HepG2 (cell line): ENCODE data around the gene MFSD2B. TPM values are rescaled to one million over a fixed set of nuclear protein-coding genes. Genes with fewer than 3 reads are reported as not detected.

Experiments
- ATAC-seq: fragments of 200-7000 bp; cut with Tn5 transposase; 3 replicates; pipeline ENCODE4 v1.9.1; 2020; ENCODE audit warnings: mild to moderate bottlenecking, moderate library complexity
- BruUV-seq: library from RNA; stranded (reverse); fragments of 400-500 nt; replicated peaks from 2 replicates; lab custom pipeline; 2021; lab: Mats Ljungman, UMichigan
- CTCF ChIA-PET: fragments of 300-600 bp; formaldehyde crosslinking; extraction: SDS; loops from one replicate; lab custom pipeline; 2021; ENCODE audit warnings: low total read pairs, inconsistent platforms, low intra/inter-chr PET ratio; lab: Yijun Ruan, JAX
- POLR2A ChIA-PET: fragments of 350-600 bp; sonication (Branson Sonifier 250); formaldehyde crosslinking; loops from one replicate; lab custom pipeline; 2020; ENCODE audit warnings: antibody characterized with exemption, inconsistent platforms; lab: Yijun Ruan, JAX
- DNase-seq: peaks from one replicate; pipeline ENCODE4 v3.0.0-alpha.2; 2015; ENCODE audit warnings: low spot score
- FAIRE-seq: peaks from 3 replicates; lab custom pipeline; 2011; peaks lifted over from hg19 to GRCh38; lab: Jason Lieb, UNC
- H2AFZ ChIP-seq: one replicate; pipeline ENCODE4 v1.6.1; 2011; ENCODE audit warnings: low read length, inconsistent platforms
- H3K27ac ChIP-seq: fragments of 300-600 bp; 3 replicates; pipeline ENCODE4 v1.8.0; 2011; ENCODE audit warnings: mixed run types, mild to moderate bottlenecking, mixed read lengths, low read length, inconsistent platforms; ENCODE audit not compliant: insufficient read depth; ENCODE audit errors: extremely low read length
- H3K27me3 ChIP-seq, 2 experiments: fragments of 200-600 bp in 1 of 2; 2 replicates in 1 of 2; 3 replicates in 1 of 2; pipeline versions ENCODE4 v1.6.0 to v1.8.0; 2011; ENCODE audit warnings: low read length in 2 of 2, mild to moderate bottlenecking in 2 of 2, moderate library complexity in 2 of 2, inconsistent platforms in 1 of 2; ENCODE audit not compliant: insufficient read depth in 2 of 2, control insufficient read depth in 1 of 2
- H3K36me3 ChIP-seq, 2 experiments: fragments of 200-600 bp in 1 of 2; replicated peaks in 1 of 2; 2 replicates in 1 of 2; 3 replicates in 1 of 2; pipeline versions ENCODE4 v1.5.1 to v1.8.0; 2011; ENCODE audit warnings: low read length in 2 of 2, inconsistent platforms in 1 of 2; ENCODE audit not compliant: insufficient read depth in 2 of 2, control insufficient read depth in 1 of 2
- H3K4me1 ChIP-seq: 2 replicates; pipeline ENCODE4 v1.5.1; 2012; ENCODE audit warnings: low read length, inconsistent platforms; ENCODE audit not compliant: insufficient read depth
- H3K4me2 ChIP-seq: 2 replicates; pipeline ENCODE4 v1.6.0; 2011; ENCODE audit warnings: low read depth, low read length, inconsistent platforms
- H3K4me3 ChIP-seq, 3 experiments: fragments of 200-600 bp in 1 of 3; sonication (generic), shearing (Covaris generic) in 1 of 3; replicated peaks in 1 of 3; 2 replicates each; pipeline ENCODE4 v1.5.1; 2011 to 2016; ENCODE audit warnings: low read length in 3 of 3, inconsistent platforms in 2 of 3, low read depth in 2 of 3, mild to moderate bottlenecking in 2 of 3, control low read depth in 1 of 3, mixed read lengths in 1 of 3; ENCODE audit not compliant: insufficient read depth in 1 of 3
- H3K79me2 ChIP-seq: one replicate; pipeline ENCODE4 v1.6.1; 2011; ENCODE audit warnings: low read length, inconsistent platforms; ENCODE audit not compliant: insufficient read depth
- H3K9ac ChIP-seq: 2 replicates; pipeline ENCODE4 v1.6.0; 2011; ENCODE audit warnings: mild to moderate bottlenecking, low read depth, low read length, inconsistent platforms; ENCODE audit not compliant: insufficient read depth
- H3K9me3 ChIP-seq: 2 replicates; pipeline ENCODE4 v1.5.1; 2012; ENCODE audit warnings: mild to moderate bottlenecking, low read length
- H4K20me1 ChIP-seq: 2 replicates; pipeline ENCODE4 v1.6.0; 2011; ENCODE audit warnings: inconsistent platforms, mild to moderate bottlenecking, low read length, moderate library complexity; ENCODE audit not compliant: insufficient read depth
- ARNT2 ChIP-seq: sonication (generic); formaldehyde crosslinking; IDR thresholded peaks from 2 replicates; pipeline ENCODE4 v1.8.0; 2022; ENCODE audit warnings: mild to moderate bottlenecking, low read depth, missing genetic modification reagents, moderate library complexity
- GABPB1 ChIP-seq: IDR thresholded peaks from 2 replicates; pipeline ENCODE4 v1.6.1; 2016; ENCODE audit warnings: mild to moderate bottlenecking, missing genetic modification reagents, moderate library complexity, missing compliant biosample characterization
- MEIS2 ChIP-seq: sonication (generic); formaldehyde crosslinking; IDR thresholded peaks from 2 replicates; pipeline ENCODE4 v1.9.0; 2021; ENCODE audit warnings: mild to moderate bottlenecking, missing genetic modification reagents
- MIER2 ChIP-seq: IDR thresholded peaks from 2 replicates; pipeline ENCODE4 v1.6.1; 2016; ENCODE audit warnings: missing biosample characterization, missing genetic modification reagents
- MXD1 ChIP-seq: sonication (generic); formaldehyde crosslinking; IDR thresholded peaks from 2 replicates; pipeline ENCODE4 v1.4.0; 2020; ENCODE audit warnings: mild to moderate bottlenecking, missing genetic modification reagents
- MYC ChIP-seq: sonication (generic); formaldehyde crosslinking; IDR thresholded peaks from 2 replicates; pipeline ENCODE4 v1.9.0; 2021; ENCODE audit warnings: missing genetic modification reagents, borderline replicate concordance
- PAX8 ChIP-seq: sonication (generic); formaldehyde crosslinking; IDR thresholded peaks from 2 replicates; pipeline ENCODE4 v1.8.0; 2022; ENCODE audit warnings: mild to moderate bottlenecking, missing genetic modification reagents, borderline replicate concordance
- RARA ChIP-seq: IDR thresholded peaks from 2 replicates; pipeline ENCODE4 v1.6.1; 2016; ENCODE audit warnings: missing genetic modification reagents, missing compliant biosample characterization
- SATB2 ChIP-seq: sonication (generic); formaldehyde crosslinking; IDR thresholded peaks from 2 replicates; pipeline ENCODE4 v1.5.0; 2020; ENCODE audit warnings: missing genetic modification reagents
- ZFP36L2 ChIP-seq: sonication (generic); formaldehyde crosslinking; IDR thresholded peaks from 2 replicates; pipeline ENCODE4 v1.4.0; 2020; ENCODE audit warnings: missing genetic modification reagents
- ZNF253 ChIP-seq: sonication (generic); formaldehyde crosslinking; IDR thresholded peaks from 2 replicates; pipeline ENCODE4 v1.8.0; 2022; ENCODE audit warnings: mild to moderate bottlenecking, missing genetic modification reagents, borderline replicate concordance
- ZNF552 ChIP-seq: sonication (generic); formaldehyde crosslinking; IDR thresholded peaks from 2 replicates; pipeline ENCODE4 v1.9.0; 2022; ENCODE audit warnings: missing genetic modification reagents, mild to moderate bottlenecking, borderline replicate concordance
- ZNF761 ChIP-seq: sonication (generic); formaldehyde crosslinking; conservative IDR thresholded peaks from 2 replicates; pipeline ENCODE4 v1.4.0; 2020; ENCODE audit warnings: mild to moderate bottlenecking, missing genetic modification reagents
- ZSCAN25 ChIP-seq: sonication (generic); formaldehyde crosslinking; IDR thresholded peaks from 2 replicates; pipeline ENCODE4 v1.8.0; 2022; ENCODE audit warnings: mild to moderate bottlenecking, missing genetic modification reagents
- ZSCAN29 ChIP-seq: sonication (generic); formaldehyde crosslinking; conservative IDR thresholded peaks from 2 replicates; pipeline ENCODE4 v1.4.0; 2020; ENCODE audit warnings: mild to moderate bottlenecking, missing genetic modification reagents
- WGBS: methylation state at CpG from one replicate; pipeline ENCODE4 v1.1.6; 2017; ENCODE audit warnings: low lambda C conversion rate; 5-methylcytosine and 5-hydroxymethylcytosine counted together
- in situ Hi-C: cut with HindIII; loops from 2 replicates; pipeline ENCODE4 v1.10.0; 2017; ENCODE audit warnings: low pct_unique_long_range_greater_than_20kb; ENCODE audit not compliant: extremely low pct_ligation_motif_present
- intact Hi-C: fragments of 100-400 bp; cut with micrococcal nuclease; formaldehyde crosslinking; loops from one replicate; pipeline ENCODE4 v1.10.0; 2022; ENCODE audit not compliant: unreplicated experiment
- polyA plus RNA-seq, 8 experiments: library from polyadenylated mRNA; depleted of rRNA in 3 of 8; stranded (reverse) in 7 of 8; unstranded in 1 of 8; fragments of >200 nt; fragmentation: Illumina TruSeq in 4 of 8; extraction: Trizol in 4 of 8; gene quantifications; 2 replicates each; pipeline versions ENCODE4 v1.2.1 to v1.2.3, GENCODE V29; 2011 to 2016; ENCODE audit warnings: low read depth in 4 of 8, missing spikeins in 1 of 8, mixed read lengths in 1 of 8; ENCODE audit not compliant: insufficient read depth in 1 of 8
- total RNA-seq, 5 experiments: library from RNA; depleted of rRNA; stranded (reverse); fragments of >200 nt; fragmentation: Illumina TruSeq; extraction: Trizol; gene quantifications; 2 replicates each; pipeline ENCODE4 v1.2.3, GENCODE V29; 2016; ENCODE audit warnings: low read depth in 1 of 5

Gene MFSD2B
- total and polyA plus RNA-seq, 2 of the 13 experiments (the other 11 are each of a cell fraction or from before 2014, with no cell fraction given), result 0.21 to 0.93 TPM

DNA sequence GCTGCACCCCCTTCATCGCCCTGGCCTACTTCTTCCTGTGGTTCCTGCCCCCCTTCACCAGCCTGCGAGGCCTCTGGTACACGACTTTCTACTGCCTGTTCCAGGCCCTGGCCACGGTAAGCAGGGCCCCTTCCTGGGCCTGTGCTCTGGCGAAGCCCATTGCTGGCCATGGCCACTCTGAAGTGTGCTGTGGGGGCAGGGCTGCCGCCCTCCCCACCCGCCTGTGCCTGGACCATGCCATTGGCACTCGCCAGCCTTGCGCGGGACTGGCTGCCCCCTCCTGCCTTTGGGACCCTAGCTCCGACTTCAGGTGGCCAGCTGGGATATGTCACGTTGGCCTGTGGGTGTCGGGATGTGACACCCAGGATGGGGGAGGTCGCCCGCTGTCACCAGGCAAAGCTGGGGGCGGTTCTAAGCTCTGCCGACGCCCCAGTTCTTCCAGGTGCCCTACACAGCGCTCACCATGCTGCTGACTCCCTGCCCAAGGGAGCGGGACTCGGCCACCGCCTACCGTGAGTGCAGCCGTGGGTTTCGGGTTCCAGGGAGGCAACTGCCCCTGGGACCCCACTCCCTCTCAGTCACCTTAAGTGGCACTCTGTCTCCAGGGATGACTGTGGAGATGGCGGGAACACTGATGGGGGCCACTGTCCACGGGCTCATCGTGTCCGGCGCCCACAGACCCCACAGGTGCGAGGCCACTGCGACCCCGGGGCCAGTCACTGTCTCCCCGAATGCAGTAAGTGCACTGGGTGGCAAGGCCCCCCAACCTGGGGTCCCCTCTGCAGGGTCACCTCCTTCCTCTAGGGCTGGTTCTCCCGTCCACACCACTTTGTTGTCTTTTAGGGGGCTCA, 7.2 kb downstream of the MFSD2B start:
- Histone ChIP-seq H3K9me3 (no peaks in the 10 kb centered on the region), H3K79me2 (no peaks in the 10 kb centered on the region), H4K20me1 (no peaks in the 10 kb centered on the region), H3K4me3 (no peak overlapping the region; a peak in 1 of 6 replicates), H3K4me1 (peaks cover 54% of the 10 kb centered on the region), H3K36me3 (no peaks in the 10 kb centered on the region), H3K27ac (no peak overlapping the region)
- no peak for DNase-seq
- FAIRE-seq, result no peak
- ChIA-PET POLR2A (interaction anchor here (1.9 to 6.3 kb wide), 9 partner anchors 8 to 91 kb away, joined by 6 to 91 read pairs (median 20); partner anchors contain the start of genes ATAD2B, FKBP1B, SF3B6 and TP53I3), CTCF (no interaction called here)
- in situ Hi-C loops, result no loop called here
- 97% methylated on average over 29 of the region's 35 CpGs for WGBS
- BruUV-seq, result no TSS peak
- TF ChIP-seq GABPB1 (CRISPR knock-in tag), result peak; percentile 14; the same call in 1 of the 2 replicates
- peak; percentile 47; the same call in 1 of the 2 replicates for TF ChIP-seq ZNF253
- no peak for TF ChIP-seq ZNF761 (CRISPR knock-in tag)
- TF ChIP-seq MEIS2 (CRISPR knock-in tag), result 0 out of 2 replicates have a peak, but pooled peaks have one; percentile 12
- no peak for TF ChIP-seq ZSCAN25 (CRISPR knock-in tag)
- TF ChIP-seq MYC, result 0 out of 2 replicates have a peak, but pooled peaks have one; percentile 4
- TF ChIP-seq, all 625 proteins: peak for 4
- Histone ChIP-seq H2AFZ (no peak overlapping the region), H3K4me2 (0 out of 2 replicates have a peak overlapping the region, but pooled peaks have one; percentile 89), H3K27me3 (no peaks in the 10 kb centered on the region), H3K9ac (peak overlapping the region; percentile 76)
- intact Hi-C loops, result no loop called here
- no peak for ATAC-seq

GRCh38 chr2:24017711-24018110, 7.8 kb downstream of the MFSD2B start:
- WGBS, result 94% methylated on average over 8 of the region's 8 CpGs
- ChIA-PET POLR2A (no interaction called here), CTCF (no interaction called here)
- peaks cover 54% of the 10 kb centered on the region for H3K4me1 ChIP-seq
- no peaks in the 10 kb centered on the region for H3K9me3 ChIP-seq
- H3K9ac ChIP-seq, result no peak overlapping the region
- no peaks in the 10 kb centered on the region; a peak in 1 of 5 replicates for H3K36me3 ChIP-seq
- no peak overlapping the region for H3K4me2 ChIP-seq
- FAIRE-seq (no peak), ATAC-seq (no peak), DNase-seq (no peak)
- H4K20me1 ChIP-seq, result no peaks in the 10 kb centered on the region
- in situ Hi-C loops (no loop called here), intact Hi-C loops (no loop called here)
- H3K4me3 ChIP-seq, result no peak overlapping the region
- H3K79me2 ChIP-seq, result no peaks in the 10 kb centered on the region
- H2AFZ ChIP-seq, result no peak overlapping the region
- no peak overlapping the region for H3K27ac ChIP-seq
- BruUV-seq, result no TSS peak
- no peaks in the 10 kb centered on the region for H3K27me3 ChIP-seq
- TF ChIP-seq SATB2 (CRISPR knock-in tag) (no peak), PAX8 (CRISPR knock-in tag) (no peak), ZFP36L2 (CRISPR knock-in tag) (no peak), ZSCAN29 (CRISPR knock-in tag) (no peak), MXD1 (no peak), ARNT2 (CRISPR knock-in tag) (no peak), ZNF552 (CRISPR knock-in tag) (no peak), RARA (CRISPR knock-in tag) (no peak), MIER2 (no peak)
